Erythroblast (primary cell): ENCODE results near the gene EBLN2.

ENCODE experiments used
- GATA1 ChIP-seq: IDR thresholded peaks from 2 replicates; pipeline ENCODE4 v1.6.1; 2011; ENCODE audit warnings: low read depth, mild to moderate bottlenecking, control low read depth, low read length, moderate library complexity
- POLR2A ChIP-seq: IDR thresholded peaks from 2 replicates; pipeline ENCODE4 v1.6.1; 2011; ENCODE audit warnings: mild to moderate bottlenecking, low read length

DNA sequence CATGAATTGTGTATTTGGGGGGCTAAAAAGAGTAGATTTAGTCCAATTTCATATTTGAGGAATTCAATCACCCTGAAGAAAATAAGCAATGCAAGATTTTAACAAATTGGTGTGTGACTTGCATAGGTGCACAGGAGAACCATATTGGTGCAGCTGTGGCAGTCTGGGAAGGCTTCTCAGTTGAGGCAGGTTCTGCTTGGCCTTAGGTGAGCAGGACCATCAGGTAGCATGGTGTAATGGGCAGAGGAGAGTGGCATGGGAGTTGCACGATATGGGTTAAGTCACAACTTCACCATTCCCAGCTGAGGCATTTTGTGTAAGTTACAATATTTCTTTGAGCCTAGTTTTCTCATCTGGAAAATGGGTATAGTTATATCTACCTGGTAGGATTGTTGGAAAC lies 10.5 kb downstream of the EBLN2 start:
- TF ChIP-seq GATA1 (no peak), POLR2A (no peak)
